ENCODE results near the gene ABCA5.

The ABCA5 gene

GRCh38 chr17:69357701-69358100 is 30.8 kb upstream of the ABCA5 start:
- Histone ChIP-seq H3K4me3 (ENCODE audit: low read length) (no peak overlapping the region), H3K27ac (ENCODE audit: low read length) (no peak overlapping the region), H3K9me3 (ENCODE audit: insufficient read depth, low read length) (no peaks in the 10 kb centered on the region), H4K20me1 (ENCODE audit: insufficient read depth, low read length) (no peaks in the 10 kb centered on the region), H3K36me3 (replicated peaks; ENCODE audit: low read depth, low read length) (no peaks in the 10 kb centered on the region), H3K4me2 (ENCODE audit: low read length) (no peak overlapping the region), H3K27me3 (ENCODE audit: low read depth, low read length) (no peaks in the 10 kb centered on the region), H3K79me2 (ENCODE audit: low read length) (no peaks in the 10 kb centered on the region), H2AFZ (ENCODE audit: low read depth, low read length) (no peak overlapping the region; the same call in 1 of the 2 replicates), H3K4me1 (ENCODE audit: low read length) (peaks cover 13% of the 10 kb centered on the region), H3K9ac (ENCODE audit: low read length) (no peak overlapping the region)
- no peak; the same call in 1 of the 2 replicates for TF ChIP-seq CTCF (IDR thresholded peaks at IDR 0.05; ENCODE audit: low read depth, low read length)
- no peak for TF ChIP-seq EZH2phosphoT487 (IDR thresholded peaks at IDR 0.05; ENCODE audit: low read depth)

GRCh38 chr17:69356625-69357024 is 29.7 kb upstream of the ABCA5 start:
- Histone ChIP-seq H3K4me2 (ENCODE audit: low read length) (no peak overlapping the region), H3K9me3 (ENCODE audit: insufficient read depth, low read length) (no peaks in the 10 kb centered on the region), H3K4me1 (ENCODE audit: low read length) (peaks cover 13% of the 10 kb centered on the region), H3K79me2 (ENCODE audit: low read length) (no peaks in the 10 kb centered on the region), H3K4me3 (ENCODE audit: low read length) (no peak overlapping the region), H3K36me3 (replicated peaks; ENCODE audit: low read depth, low read length) (no peaks in the 10 kb centered on the region), H3K27ac (ENCODE audit: low read length) (no peak overlapping the region), H2AFZ (ENCODE audit: low read depth, low read length) (no peak overlapping the region), H4K20me1 (ENCODE audit: insufficient read depth, low read length) (no peaks in the 10 kb centered on the region), H3K9ac (ENCODE audit: low read length) (no peak overlapping the region), H3K27me3 (ENCODE audit: low read depth, low read length) (no peaks in the 10 kb centered on the region)
- TF ChIP-seq EZH2phosphoT487 (IDR thresholded peaks at IDR 0.05; ENCODE audit: low read depth) (no peak), CTCF (IDR thresholded peaks at IDR 0.05; ENCODE audit: low read depth, low read length) (no peak)

GRCh38 chr17:69350911-69351310 is 24.0 kb upstream of the ABCA5 start:
- Histone ChIP-seq H3K4me1 (ENCODE audit: low read length) (no peaks in the 10 kb centered on the region), H3K79me2 (ENCODE audit: low read length) (no peaks in the 10 kb centered on the region), H3K9me3 (ENCODE audit: insufficient read depth, low read length) (no peaks in the 10 kb centered on the region), H3K4me3 (ENCODE audit: low read length) (no peak overlapping the region), H4K20me1 (ENCODE audit: insufficient read depth, low read length) (no peaks in the 10 kb centered on the region), H3K27ac (ENCODE audit: low read length) (no peak overlapping the region), H3K4me2 (ENCODE audit: low read length) (no peak overlapping the region), H2AFZ (ENCODE audit: low read depth, low read length) (no peak overlapping the region), H3K27me3 (ENCODE audit: low read depth, low read length) (no peaks in the 10 kb centered on the region), H3K36me3 (replicated peaks; ENCODE audit: low read depth, low read length) (no peaks in the 10 kb centered on the region), H3K9ac (ENCODE audit: low read length) (no peak overlapping the region)
- no peak for TF ChIP-seq CTCF (IDR thresholded peaks at IDR 0.05; ENCODE audit: low read depth, low read length)
- no peak for TF ChIP-seq EZH2phosphoT487 (IDR thresholded peaks at IDR 0.05; ENCODE audit: low read depth)

GRCh38 chr17:69348429-69348828 is 21.5 kb upstream of the ABCA5 start:
- Histone ChIP-seq H3K4me3 (ENCODE audit: low read length) (no peak overlapping the region), H3K9ac (ENCODE audit: low read length) (no peak overlapping the region), H4K20me1 (ENCODE audit: insufficient read depth, low read length) (no peaks in the 10 kb centered on the region), H2AFZ (ENCODE audit: low read depth, low read length) (no peak overlapping the region), H3K27ac (ENCODE audit: low read length) (no peak overlapping the region), H3K9me3 (ENCODE audit: insufficient read depth, low read length) (no peaks in the 10 kb centered on the region), H3K4me1 (ENCODE audit: low read length) (peaks cover 5% of the 10 kb centered on the region), H3K36me3 (replicated peaks; ENCODE audit: low read depth, low read length) (no peaks in the 10 kb centered on the region), H3K27me3 (ENCODE audit: low read depth, low read length) (no peaks in the 10 kb centered on the region), H3K79me2 (ENCODE audit: low read length) (no peaks in the 10 kb centered on the region), H3K4me2 (ENCODE audit: low read length) (no peak overlapping the region)
- no peak for TF ChIP-seq CTCF (IDR thresholded peaks at IDR 0.05; ENCODE audit: low read depth, low read length)
- no peak for TF ChIP-seq EZH2phosphoT487 (IDR thresholded peaks at IDR 0.05; ENCODE audit: low read depth)
